Measurements from ENCODE around the gene PGLYRP1. TPM values are rescaled to one million over a fixed set of nuclear protein-coding genes. Genes with fewer than 3 reads are reported as not detected.
A peak's percentile ranks its signal among the peaks of the same experiment; 100 is the strongest.

Gene PGLYRP1
- total and polyA plus RNA-seq, 3 donors from 2014 or later, result not detected

DNA sequence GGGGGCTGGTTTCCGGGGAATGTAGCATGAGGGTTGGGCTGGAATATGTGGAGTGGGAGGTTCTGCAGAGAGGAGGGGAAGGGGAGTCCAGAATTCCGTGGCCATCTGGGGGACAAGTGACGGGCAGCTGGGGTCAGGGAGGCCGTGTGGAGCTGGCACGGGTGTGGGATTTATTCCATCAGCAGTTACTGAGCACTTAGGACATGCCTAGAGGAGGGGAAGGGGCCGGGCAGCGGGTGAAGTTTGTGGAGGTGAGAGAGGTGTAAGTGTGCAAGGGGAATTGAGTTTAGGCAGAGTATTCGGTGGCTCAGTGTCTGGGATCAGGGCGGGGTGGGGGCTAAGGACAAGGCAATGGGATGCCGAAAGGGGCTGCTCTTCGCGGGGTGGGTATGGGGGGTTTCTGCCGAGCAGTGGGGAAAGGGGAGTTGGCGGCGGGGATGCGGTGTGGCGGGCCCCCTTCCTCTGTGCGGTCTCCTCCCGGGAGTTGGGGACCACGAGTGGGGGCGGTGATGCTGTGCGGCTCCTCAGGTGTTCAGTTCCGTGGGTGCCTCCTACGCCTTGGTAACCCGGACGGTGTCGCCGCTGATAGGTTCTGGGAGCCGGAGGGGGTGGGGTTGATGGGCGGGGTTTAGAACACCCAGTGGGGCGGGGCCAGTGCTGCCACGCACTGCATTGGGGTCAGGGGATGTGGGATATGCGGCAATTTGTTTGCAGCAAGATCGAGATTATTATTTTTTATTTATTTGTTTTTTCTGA, 22.2 kb downstream of the PGLYRP1 start:
- no peak overlapping the region for H3K27ac ChIP-seq
- H3K4me3 ChIP-seq, result peak overlapping the region in 1 of 2 donors; percentile 15
- H3K9me3 ChIP-seq, result no peaks in the 10 kb centered on the region
- TF ChIP-seq, protein P1, sequence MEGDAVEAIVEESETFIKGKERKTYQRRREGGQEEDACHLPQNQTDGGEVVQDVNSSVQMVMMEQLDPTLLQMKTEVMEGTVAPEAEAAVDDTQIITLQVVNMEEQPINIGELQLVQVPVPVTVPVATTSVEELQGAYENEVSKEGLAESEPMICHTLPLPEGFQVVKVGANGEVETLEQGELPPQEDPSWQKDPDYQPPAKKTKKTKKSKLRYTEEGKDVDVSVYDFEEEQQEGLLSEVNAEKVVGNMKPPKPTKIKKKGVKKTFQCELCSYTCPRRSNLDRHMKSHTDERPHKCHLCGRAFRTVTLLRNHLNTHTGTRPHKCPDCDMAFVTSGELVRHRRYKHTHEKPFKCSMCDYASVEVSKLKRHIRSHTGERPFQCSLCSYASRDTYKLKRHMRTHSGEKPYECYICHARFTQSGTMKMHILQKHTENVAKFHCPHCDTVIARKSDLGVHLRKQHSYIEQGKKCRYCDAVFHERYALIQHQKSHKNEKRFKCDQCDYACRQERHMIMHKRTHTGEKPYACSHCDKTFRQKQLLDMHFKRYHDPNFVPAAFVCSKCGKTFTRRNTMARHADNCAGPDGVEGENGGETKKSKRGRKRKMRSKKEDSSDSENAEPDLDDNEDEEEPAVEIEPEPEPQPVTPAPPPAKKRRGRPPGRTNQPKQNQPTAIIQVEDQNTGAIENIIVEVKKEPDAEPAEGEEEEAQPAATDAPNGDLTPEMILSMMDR (IDR thresholded peaks at IDR 0.05), result no peak
- no peak for TF ChIP-seq POLR2A (IDR thresholded peaks at IDR 0.05)
- DNase-seq, result peak; percentile 62
- peaks cover 9% of the 10 kb centered on the region for H3K4me1 ChIP-seq
- WGBS, 2 donors, result 22 to 30% methylated on average over 19 to 34 of the region's 34 CpGs
- intact Hi-C loops (cut with DNase I; ENCODE audit: low total_unique reads), result no loop called here
- H3K27me3 ChIP-seq, result no peaks in the 10 kb centered on the region
- H3K36me3 ChIP-seq (ENCODE audit: low read depth, missing control alignments), result no peaks in the 10 kb centered on the region

DNA sequence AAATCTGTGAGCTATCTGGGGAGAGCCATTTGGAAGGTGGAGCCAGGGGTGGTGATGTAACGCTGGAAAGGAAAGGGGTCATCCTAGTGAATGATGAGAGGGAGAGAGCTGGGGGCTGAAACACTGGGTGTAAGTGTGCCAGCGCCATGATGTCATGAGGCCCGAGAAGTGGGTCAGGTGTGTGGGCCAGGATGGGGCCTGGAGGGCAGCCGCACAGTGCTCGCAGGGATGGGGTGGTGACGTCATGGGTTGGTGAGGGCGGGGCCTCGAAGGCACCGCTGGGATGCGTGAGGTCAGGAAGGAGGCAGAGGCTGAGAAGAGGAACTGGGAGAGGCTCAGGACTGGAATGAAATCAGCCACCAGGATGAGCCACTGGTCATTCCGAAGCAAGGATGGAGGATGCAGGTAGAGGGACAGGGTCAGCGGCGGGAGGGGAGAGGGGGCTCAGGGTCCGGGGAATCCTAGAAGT, 23.2 kb downstream of the PGLYRP1 start:
- peak; percentile 28 for DNase-seq
- TF ChIP-seq POLR2A (IDR thresholded peaks at IDR 0.05), result no peak
- TF ChIP-seq, protein P1 (IDR thresholded peaks at IDR 0.05), result no peak
- 21 to 26% methylated on average over 14 of the region's 14 CpGs for WGBS, 2 donors

DNA sequence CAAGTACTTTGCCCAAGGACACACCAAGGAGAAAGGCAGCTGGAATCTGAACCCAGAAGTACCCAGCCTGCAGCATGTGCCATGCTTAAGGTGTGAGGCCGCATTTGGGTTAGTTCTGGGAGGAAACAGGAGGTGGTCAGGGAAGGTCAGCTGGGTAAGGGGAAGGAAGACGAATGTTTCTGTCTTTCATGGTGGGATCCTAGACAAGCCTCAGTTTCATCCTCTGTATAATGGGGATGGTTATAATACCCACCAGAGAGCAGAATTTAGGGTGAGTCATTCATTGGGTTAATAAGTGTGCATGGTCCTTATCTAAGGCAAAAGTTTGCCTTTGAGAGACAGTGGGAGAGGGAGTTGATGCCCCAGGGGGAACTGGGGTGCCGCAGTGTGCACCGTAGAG, 24.0 kb downstream of the PGLYRP1 start:
- Histone ChIP-seq H3K4me1 (peaks cover 9% of the 10 kb centered on the region), H3K27ac (no peak overlapping the region), H3K36me3 (ENCODE audit: low read depth, missing control alignments) (no peaks in the 10 kb centered on the region), H3K9me3 (no peaks in the 10 kb centered on the region), H3K27me3 (no peaks in the 10 kb centered on the region), H3K4me3 (no peak overlapping the region)
- 92 to 93% methylated on average over 4 of the region's 4 CpGs for WGBS, 2 donors
- intact Hi-C loops (cut with DNase I; ENCODE audit: low total_unique reads), result no loop called here
- no peak for DNase-seq
- TF ChIP-seq, protein P1 (IDR thresholded peaks at IDR 0.05), result no peak
- no peak for TF ChIP-seq POLR2A (IDR thresholded peaks at IDR 0.05)

More for the DNA sequence above, 23.2 kb downstream of the PGLYRP1 start:
- H3K27me3 ChIP-seq, result no peaks in the 10 kb centered on the region
- no peak overlapping the region for H3K27ac ChIP-seq
- intact Hi-C loops (cut with DNase I; ENCODE audit: low total_unique reads), result no loop called here
- no peaks in the 10 kb centered on the region for H3K9me3 ChIP-seq
- peaks cover 9% of the 10 kb centered on the region for H3K4me1 ChIP-seq
- H3K36me3 ChIP-seq (ENCODE audit: low read depth, missing control alignments), result no peaks in the 10 kb centered on the region
- H3K4me3 ChIP-seq, result no peak overlapping the region

DNA sequence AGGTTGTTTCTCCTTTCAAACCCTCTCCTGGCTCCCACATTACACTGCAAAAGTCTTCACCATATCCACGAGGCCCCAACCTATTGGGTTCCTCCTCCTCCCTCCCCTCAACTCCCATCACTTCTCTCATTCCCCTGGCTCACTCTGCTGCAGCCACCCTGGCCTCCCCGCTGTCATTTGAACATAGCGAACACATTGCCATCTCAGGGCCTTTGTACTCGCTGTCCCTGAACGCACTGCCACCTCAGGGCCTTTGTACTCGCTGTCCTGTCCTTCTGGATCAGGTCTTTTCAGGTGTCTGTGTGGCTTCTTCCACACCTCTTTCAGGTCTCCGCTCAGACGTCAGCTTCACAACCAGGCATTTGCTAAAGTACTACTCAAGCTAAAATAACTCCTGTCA, 25.9 kb downstream of the PGLYRP1 start:
- H3K9me3 ChIP-seq, result no peaks in the 10 kb centered on the region
- DNase-seq, result no peak
- 81 to 87% methylated on average over 8 of the region's 8 CpGs for WGBS, 2 donors
- no peaks in the 10 kb centered on the region for H3K27me3 ChIP-seq
- intact Hi-C loops (cut with DNase I; ENCODE audit: low total_unique reads), result no loop called here
- TF ChIP-seq, protein P1 (IDR thresholded peaks at IDR 0.05), result no peak
- TF ChIP-seq POLR2A (IDR thresholded peaks at IDR 0.05), result no peak
- no peak overlapping the region for H3K4me3 ChIP-seq
- H3K4me1 ChIP-seq, result peaks cover 9% of the 10 kb centered on the region
- no peaks in the 10 kb centered on the region for H3K36me3 ChIP-seq (ENCODE audit: low read depth, missing control alignments)
- H3K27ac ChIP-seq, result no peak overlapping the region
